Measurements from ENCODE around the gene GABBR1. TPM values are rescaled to one million over a fixed set of nuclear protein-coding genes. Genes with fewer than 3 reads are reported as not detected.

GABBR1 gene
- total RNA-seq, 1 experiment from 2014 or later: 9.4 TPM

GRCh38 chr6:29661071-29661470, 28.1 kb upstream of the GABBR1 start:
- in situ Hi-C loops (cut with HindIII; ENCODE audit: low pct_unique_long_range_greater_than_20kb, low sequenced_read_pairs): no loop called here
- DNase-seq (ENCODE audit: low read depth, low spot score): peak; percentile 23

GRCh38 chr6:29656798-29657197, 23.8 kb upstream of the GABBR1 start, which contains the start of gene MOG:
Gene MOG (plus strand): TSS chr6:29657092. CDS start chr6:29657210, 118 bp downstream.
- in situ Hi-C loops (cut with HindIII; ENCODE audit: low pct_unique_long_range_greater_than_20kb, low sequenced_read_pairs): no loop called here
- DNase-seq (ENCODE audit: low read depth, low spot score): no peak

- DNase-seq (ENCODE audit: low read depth, low spot score): no peak
- in situ Hi-C loops (cut with HindIII; ENCODE audit: low pct_unique_long_range_greater_than_20kb, low sequenced_read_pairs): no loop called here
These were observed 23.2 kb upstream of the GABBR1 start for GRCh38 chr6:29656157-29656556.

DNA sequence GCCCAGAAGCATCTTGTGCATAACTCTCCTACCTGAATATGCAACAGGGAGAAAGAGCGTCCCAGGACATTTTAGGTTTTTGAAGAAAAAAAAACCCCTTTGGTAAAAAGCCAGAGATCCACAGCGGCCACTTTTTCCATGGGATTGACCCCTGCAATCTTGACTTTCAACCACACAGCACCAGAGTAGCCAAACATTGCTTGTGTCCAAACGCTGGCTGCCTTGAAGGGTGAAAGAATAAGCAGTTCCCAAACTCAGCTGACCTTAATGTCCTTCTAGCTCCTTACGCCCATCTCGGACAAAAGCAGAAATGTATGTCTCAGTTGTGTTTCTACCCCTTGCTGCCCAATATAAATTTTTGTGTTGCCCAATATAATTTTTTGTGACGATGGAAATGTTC, 22.7 kb upstream of the GABBR1 start:
- DNase-seq (ENCODE audit: low read depth, low spot score): no peak
- in situ Hi-C loops (cut with HindIII; ENCODE audit: low pct_unique_long_range_greater_than_20kb, low sequenced_read_pairs): no loop called here

DNA sequence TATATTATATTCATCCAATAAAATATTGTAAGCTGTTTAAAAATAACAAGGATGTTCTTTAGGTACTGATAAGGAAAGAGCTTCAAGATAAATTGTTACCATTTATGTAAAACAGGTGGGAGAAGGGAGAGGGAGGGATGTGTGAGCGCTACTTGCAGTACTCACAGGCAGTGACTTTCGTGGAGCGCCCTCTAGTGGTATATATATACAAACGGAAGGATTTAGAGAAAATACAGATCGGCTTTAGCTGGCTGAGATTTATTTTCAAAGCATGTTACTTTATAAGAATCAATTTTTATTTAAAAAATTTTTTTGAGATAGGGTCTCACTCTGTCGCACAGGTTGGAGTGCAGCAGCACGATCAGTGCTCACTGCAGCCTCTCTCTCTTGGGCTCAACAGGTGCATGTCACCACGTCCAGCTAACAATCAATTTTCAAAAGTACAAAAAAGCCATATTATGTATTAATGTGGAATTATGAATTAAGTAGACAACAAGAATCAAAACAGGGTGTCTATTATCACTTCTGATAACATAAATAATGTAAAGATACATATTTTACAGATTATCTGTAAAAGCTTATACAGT, 20.6 kb upstream of the GABBR1 start:
- in situ Hi-C loops (cut with HindIII; ENCODE audit: low pct_unique_long_range_greater_than_20kb, low sequenced_read_pairs): no loop called here
- peak; percentile 74 for DNase-seq (ENCODE audit: low read depth, low spot score)

GRCh38 chr6:29652198-29652584, 19.2 kb upstream of the GABBR1 start:
- in situ Hi-C loops (cut with HindIII; ENCODE audit: low pct_unique_long_range_greater_than_20kb, low sequenced_read_pairs): no loop called here
- no peak for DNase-seq (ENCODE audit: low read depth, low spot score)

- in situ Hi-C loops (cut with HindIII; ENCODE audit: low pct_unique_long_range_greater_than_20kb, low sequenced_read_pairs): no loop called here
- DNase-seq (ENCODE audit: low read depth, low spot score): peak; percentile 64
These were observed 18.6 kb upstream of the GABBR1 start for GRCh38 chr6:29651413-29652197.

DNA sequence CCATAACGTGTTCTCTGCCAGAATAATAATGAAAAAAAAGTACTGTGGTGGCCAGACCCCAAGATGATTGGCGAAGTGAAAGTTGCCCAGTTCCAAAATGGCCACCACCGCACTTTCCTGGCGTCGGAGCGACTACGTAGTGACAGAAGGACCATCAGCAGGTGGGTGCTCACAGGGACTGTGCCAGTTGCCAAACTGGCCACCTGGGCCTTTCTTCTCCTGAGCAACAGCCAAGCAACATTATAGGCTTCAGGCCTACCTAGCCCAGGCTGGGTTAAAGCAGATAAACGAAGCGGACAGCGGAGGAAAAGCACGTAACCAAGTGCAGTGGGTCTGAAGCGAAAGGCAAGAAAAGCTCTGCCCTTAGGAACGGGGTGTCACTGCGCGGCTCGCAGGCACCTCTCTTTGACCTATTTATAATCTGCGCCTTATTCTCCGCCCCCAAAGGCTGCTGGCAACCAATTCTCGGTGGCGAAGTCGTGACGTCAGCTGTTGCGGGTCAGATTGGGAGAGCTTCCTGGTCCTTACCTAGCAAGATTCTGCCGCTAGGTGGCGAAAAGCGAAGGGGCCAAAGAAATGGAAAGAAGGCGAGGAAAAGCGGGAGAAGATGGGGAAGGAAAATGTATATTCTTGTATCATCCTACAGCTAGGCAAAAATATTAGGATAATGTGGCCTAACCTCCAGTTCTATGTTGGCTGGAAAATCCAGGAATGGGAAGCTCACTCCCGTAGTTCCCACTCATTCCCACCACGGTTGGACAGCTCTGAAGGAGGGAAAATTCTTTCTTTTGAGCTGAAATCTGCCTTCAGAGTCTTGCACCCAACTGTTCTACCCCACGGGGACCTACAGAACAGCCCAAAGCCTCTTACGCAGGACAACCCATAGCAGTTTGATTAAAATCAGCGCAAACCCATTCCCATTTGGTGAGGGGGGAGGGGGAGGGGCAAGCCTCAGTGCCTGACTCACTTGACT, 17.0 kb upstream of the GABBR1 start:
- in situ Hi-C loops (cut with HindIII; ENCODE audit: low pct_unique_long_range_greater_than_20kb, low sequenced_read_pairs): no loop called here
- DNase-seq (ENCODE audit: low read depth, low spot score): peak; percentile 98

GRCh38 chr6:29647927-29648642, 15.1 kb upstream of the GABBR1 start:
- in situ Hi-C loops (cut with HindIII; ENCODE audit: low pct_unique_long_range_greater_than_20kb, low sequenced_read_pairs): no loop called here
- DNase-seq (ENCODE audit: low read depth, low spot score): peak; percentile 73

GRCh38 chr6:29641430-29642148, 8.6 kb upstream of the GABBR1 start:
- in situ Hi-C loops (cut with HindIII; ENCODE audit: low pct_unique_long_range_greater_than_20kb, low sequenced_read_pairs): no loop called here
- no peak for DNase-seq (ENCODE audit: low read depth, low spot score)

GRCh38 chr6:29637247-29637646, 4.3 kb upstream of the GABBR1 start:
- DNase-seq (ENCODE audit: low read depth, low spot score): no peak
- in situ Hi-C loops (cut with HindIII; ENCODE audit: low pct_unique_long_range_greater_than_20kb, low sequenced_read_pairs): no loop called here

- no peak for DNase-seq (ENCODE audit: low read depth, low spot score)
These were observed 537 bp upstream of the GABBR1 start for GRCh38 chr6:29633534-29633905.

DNA sequence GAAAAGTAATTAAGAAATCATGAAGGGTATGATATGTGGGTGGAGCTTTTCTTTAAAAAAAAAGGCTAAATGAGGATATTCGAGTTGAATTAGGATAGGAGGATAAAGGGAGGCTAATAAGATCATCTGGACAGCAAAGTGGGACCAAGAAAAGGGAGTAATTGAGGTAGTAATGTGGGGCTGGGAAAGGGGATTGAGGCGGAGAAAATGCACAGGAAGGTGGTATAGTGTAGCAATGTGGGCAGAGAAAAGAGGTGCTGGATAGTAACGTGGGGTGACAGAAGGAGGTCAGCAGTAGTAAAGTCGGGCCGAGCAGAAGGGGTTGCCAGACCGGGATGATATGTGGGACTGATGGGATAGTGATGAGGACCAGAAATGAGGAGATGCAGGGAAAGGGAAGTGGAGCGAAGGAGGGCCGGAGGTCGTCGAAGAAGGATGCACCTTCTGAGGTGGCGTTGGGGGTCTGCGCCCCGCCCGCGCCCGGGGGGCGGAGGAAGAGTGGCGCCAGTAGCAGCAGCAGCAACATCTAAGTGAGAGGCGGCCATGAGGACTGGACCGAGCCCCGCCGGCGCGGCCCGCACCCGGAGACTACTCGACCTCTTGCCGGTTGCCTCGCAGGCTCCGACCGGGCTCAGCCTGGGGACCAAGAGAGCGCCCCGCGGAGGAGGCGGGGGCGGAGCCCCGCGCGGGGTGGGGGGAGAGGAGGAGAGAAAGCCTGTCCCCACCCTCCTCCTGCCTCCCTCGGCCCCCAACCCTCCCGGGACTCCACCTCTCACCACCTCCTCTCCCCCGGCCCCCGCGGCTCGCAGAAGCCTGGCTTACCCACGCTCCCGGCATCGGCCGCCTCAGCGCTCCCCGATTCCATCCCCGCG, 887 bp downstream of the GABBR1 start:
- peak; percentile 20 for DNase-seq (ENCODE audit: low read depth, low spot score)
- in situ Hi-C loops (cut with HindIII; ENCODE audit: low pct_unique_long_range_greater_than_20kb, low sequenced_read_pairs): no loop called here

More at GRCh38 chr6:29633534-29633905, 537 bp upstream of the GABBR1 start:
- in situ Hi-C loops (cut with HindIII; ENCODE audit: low pct_unique_long_range_greater_than_20kb, low sequenced_read_pairs): no loop called here

DNA sequence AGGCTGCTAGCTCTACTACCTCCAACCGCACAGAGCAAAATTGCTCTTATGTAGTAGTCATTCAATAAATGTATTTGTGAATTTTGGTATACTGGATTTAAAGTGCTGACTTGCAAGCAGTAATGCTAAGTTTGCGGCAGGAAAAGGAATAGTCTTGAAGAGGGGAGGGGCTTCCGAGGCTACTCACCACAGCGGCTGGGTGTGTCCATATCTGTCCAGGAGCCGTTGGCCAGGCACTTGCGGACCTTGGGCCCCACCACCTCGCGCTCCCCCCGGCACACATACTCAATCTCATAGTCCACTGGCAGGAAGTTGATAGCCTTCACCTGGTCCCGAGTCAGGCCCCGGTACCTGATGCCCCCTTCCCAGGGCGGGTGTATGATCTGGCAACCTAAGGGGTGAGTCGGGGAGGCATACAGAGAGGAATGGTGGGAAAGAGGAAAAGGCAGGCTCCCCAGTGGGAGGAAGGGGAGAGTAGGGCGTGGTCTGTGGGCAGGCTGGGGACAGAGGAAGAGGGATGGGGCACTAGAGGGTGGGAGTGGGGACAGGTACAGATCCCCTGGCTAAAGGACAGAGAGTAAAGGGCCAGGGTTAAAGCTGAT, 1.7 kb downstream of the GABBR1 start:
- in situ Hi-C loops (cut with HindIII; ENCODE audit: low pct_unique_long_range_greater_than_20kb, low sequenced_read_pairs): no loop called here
- DNase-seq (ENCODE audit: low read depth, low spot score): no peak

DNA sequence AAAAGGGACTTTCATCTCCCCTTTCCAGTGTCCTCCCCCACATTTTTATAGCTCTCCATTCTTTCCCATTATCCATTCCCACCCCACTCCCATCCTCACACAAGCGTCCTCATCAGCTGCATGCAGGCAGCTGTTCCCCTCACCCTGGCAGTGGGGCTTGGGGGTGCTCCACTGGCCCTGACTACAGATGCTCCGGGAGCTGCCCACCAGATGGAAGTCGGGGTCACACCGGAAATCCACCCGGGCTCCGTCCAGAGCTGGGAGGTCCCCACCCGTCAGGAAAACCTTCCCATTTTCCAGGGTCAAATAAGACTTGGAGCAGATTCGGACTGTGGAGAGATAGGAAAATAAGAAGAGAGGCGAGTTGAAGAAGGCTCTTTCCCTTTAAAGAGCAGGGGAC, 2.7 kb downstream of the GABBR1 start:
- DNase-seq (ENCODE audit: low read depth, low spot score): no peak
- in situ Hi-C loops (cut with HindIII; ENCODE audit: low pct_unique_long_range_greater_than_20kb, low sequenced_read_pairs): no loop called here

- in situ Hi-C loops (cut with HindIII; ENCODE audit: low pct_unique_long_range_greater_than_20kb, low sequenced_read_pairs): no loop called here
These were observed 3.4 kb downstream of the GABBR1 start for GRCh38 chr6:29629571-29629970.

More at GRCh38 chr6:29629571-29629970, 3.4 kb downstream of the GABBR1 start:
- no peak for DNase-seq (ENCODE audit: low read depth, low spot score)

Measured in SK-MEL-5 (cell line).